Lower lobe of right lung (tissue), 2 donors: Measurements from ENCODE around the gene PSMC3. TPM values are rescaled to one million over a fixed set of nuclear protein-coding genes. Genes with fewer than 3 reads are reported as not detected.

ENCODE experiments used
- ATAC-seq, 2 donors: fragments of 200-7000 bp; cut with Tn5 transposase; one replicate each; pipeline ENCODE4 v1.9.1; 2020 to 2022; ENCODE audit warnings: mild to moderate bottlenecking in 2 of 2, moderate library complexity in 2 of 2
- DNase-seq: peaks from one replicate; pipeline ENCODE4 v3.0.0-alpha.2; 2020
- H3K27ac ChIP-seq: fragments of 200-600 bp; one replicate; pipeline ENCODE4 v1.8.0; 2022
- H3K27me3 ChIP-seq: fragments of 200-600 bp; one replicate; pipeline ENCODE4 v1.8.0; 2022; ENCODE audit warnings: low read depth
- H3K36me3 ChIP-seq: fragments of 200-600 bp; one replicate; pipeline ENCODE4 v1.8.0; 2022; ENCODE audit warnings: mild to moderate bottlenecking
- H3K4me1 ChIP-seq: fragments of 200-600 bp; one replicate; pipeline ENCODE4 v1.8.0; 2022
- H3K4me3 ChIP-seq: fragments of 200-600 bp; one replicate; pipeline ENCODE4 v1.8.0; 2022; ENCODE audit warnings: mild to moderate bottlenecking
- H3K9me3 ChIP-seq: fragments of 200-600 bp; one replicate; pipeline ENCODE4 v1.8.0; 2022
- CTCF ChIP-seq: fragments of 200-600 bp; IDR thresholded peaks from one replicate; pipeline ENCODE4 v1.8.0; 2022; ENCODE audit warnings: antibody characterized with exemption, mild to moderate bottlenecking
- intact Hi-C: fragments of 100-400 bp; cut with DNase I; formaldehyde crosslinking; loops from one replicate; pipeline ENCODE4 v1.11.0; 2022
- total RNA-seq: library from RNA; stranded (reverse); fragmentation: NEBNext Ultra II Directional; extraction: Animal tissue kit (Norgen Biotek cat#: 25700); gene quantifications from one replicate; pipeline ENCODE4 v1.2.1, GENCODE V29; 2021
- donor health status: DM: no; HTN: yes; CAD: no; lungs with severe emphysema.

PSMC3 gene
- total RNA-seq, 1 donor from 2014 or later = 77.1 TPM

DNA sequence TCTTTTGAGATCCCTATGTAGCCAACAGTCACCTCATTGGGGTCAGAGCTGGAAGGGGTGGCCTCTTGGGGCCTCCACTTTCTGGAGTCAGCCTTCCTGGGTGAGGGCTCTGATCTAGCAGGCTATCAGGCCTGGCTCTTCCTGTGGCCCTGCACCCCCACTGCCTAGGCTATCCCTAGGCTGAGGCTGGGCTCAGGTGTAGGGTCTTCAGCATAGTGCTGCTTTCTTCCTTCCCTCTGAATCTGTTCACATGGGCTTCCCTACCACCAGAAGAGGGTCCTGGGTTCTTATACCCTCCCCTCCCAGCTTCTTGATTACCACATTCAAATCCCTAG, 47.4 kb downstream of the PSMC3 start:
- TF ChIP-seq CTCF = no peak
- DNase-seq (peak; percentile 32), ATAC-seq (no peak)
- Histone ChIP-seq H3K4me1 (peaks cover 16% of the 10 kb centered on the region), H3K27ac (peak overlapping the region; percentile 83), H3K36me3 (no peaks in the 10 kb centered on the region), H3K27me3 (no peaks in the 10 kb centered on the region), H3K4me3 (peak overlapping the region; percentile 58), H3K9me3 (no peaks in the 10 kb centered on the region)
- intact Hi-C loops = no loop called here

DNA sequence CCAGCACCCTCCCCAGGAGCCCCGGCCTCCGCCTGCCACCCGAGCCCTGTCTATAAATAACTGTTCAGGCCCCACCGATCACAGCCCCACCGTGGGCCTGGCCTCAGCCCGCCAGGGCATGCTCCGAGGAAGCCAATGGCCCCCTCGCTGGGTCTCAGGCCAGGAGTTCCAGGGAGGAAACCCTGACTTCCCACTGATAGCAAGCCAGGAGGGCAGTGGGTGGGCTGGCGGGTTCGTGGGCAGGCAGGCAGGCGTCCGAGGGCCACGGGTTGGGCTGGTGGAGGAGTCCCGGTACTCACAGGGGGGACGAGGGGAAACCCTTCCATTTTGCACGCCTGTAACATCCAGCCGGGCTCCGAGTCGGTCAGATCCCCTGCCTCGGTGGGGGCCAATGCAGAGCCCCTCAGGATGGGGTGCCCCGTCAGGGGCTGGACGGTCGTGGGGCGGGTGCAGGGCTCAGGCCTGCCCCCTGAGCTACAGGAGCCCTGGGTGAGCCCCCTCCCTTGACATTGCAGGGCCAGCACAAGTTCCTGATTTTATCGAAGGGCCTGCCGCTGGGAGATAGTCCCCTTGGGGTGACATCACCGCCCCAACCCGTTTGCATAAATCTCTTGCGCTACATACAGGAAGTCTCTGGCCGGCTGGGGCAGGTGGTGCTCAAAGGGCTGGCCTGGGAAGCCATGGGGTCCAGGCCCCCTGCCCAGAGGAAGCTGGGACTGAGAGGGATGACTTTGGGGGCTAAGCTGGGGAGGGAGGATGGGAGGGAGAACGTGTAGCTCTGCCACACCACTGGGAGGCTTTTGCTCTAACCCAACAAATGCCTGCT, 48.0 kb downstream of the PSMC3 start, which contains the start of gene SPI1:
Gene SPI1, minus strand, starts transcription at position 538 of the 826 bp plus-strand sequence. Its CDS starts 194 bp downstream, at position 344.
- Histone ChIP-seq H3K4me1 (peaks cover 21% of the 10 kb centered on the region), H3K4me3 (peak within 1 kb of the TSS; percentile 58), H3K9me3 (no peaks in the 10 kb centered on the region), H3K27me3 (no peaks in the 10 kb centered on the region), H3K36me3 (no peaks in the 10 kb centered on the region), H3K27ac (peak within 1 kb of the TSS; percentile 83)
- ATAC-seq (peak; percentile 51 to 76), DNase-seq (peak; percentile 91)
- TF ChIP-seq CTCF = no peak
- intact Hi-C loops = no loop called here

- no peak for TF ChIP-seq CTCF
- Histone ChIP-seq H3K4me1 (peaks cover 17% of the 10 kb centered on the region), H3K9me3 (no peaks in the 10 kb centered on the region), H3K36me3 (peaks cover 3% of the 10 kb centered on the region), H3K27me3 (no peaks in the 10 kb centered on the region), H3K4me3 (peak overlapping the region; percentile 58), H3K27ac (peak overlapping the region; percentile 83)
- ATAC-seq (peak; percentile 35 to 42), DNase-seq (no peak)
- intact Hi-C loops = no loop called here
Observed at GRCh38 chr11:47377571-47378009, 48.6 kb downstream of the PSMC3 start.

DNA sequence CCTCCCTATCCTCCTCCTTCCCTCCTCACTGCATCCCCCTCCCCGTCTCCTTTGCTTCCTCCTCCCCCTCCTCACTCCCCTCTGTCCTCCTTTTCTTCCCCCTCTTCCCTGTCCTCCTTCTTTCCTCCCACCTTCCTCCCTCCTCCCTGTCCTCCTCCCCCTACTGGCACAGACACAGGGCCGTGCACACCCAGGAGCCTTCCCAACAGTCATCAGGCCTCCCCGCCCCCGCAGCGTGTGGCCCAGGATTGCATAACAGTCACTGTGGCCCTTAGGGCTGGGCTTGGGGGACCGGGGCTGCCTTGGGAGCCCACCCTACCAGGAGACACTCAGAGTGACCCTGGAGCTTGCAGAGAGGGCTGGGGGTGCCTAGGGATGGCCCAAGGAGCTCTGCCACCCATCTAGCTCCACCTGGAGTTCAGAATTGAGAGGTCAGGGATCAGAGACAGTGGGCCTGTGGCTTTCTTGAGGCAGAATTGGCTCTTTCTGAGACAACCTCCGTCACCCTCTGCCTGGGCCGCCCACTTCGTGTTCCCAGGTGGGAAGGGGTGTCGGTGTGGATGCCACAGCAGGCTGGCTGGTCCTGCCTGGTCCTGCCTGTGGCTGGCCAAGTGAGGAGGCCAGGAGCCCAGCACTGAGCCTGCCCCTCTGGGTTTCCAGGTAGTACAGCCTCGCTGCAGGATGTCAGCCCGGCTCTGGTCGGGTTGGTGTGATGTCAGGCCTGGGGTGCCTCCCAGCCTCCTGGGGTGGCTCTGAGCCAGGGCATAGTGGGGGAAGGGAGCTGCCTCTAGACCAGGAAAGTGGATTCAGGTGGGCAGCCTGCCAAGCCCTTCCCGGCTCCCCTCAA, 49.5 kb downstream of the PSMC3 start:
- no peak for TF ChIP-seq CTCF

DNA sequence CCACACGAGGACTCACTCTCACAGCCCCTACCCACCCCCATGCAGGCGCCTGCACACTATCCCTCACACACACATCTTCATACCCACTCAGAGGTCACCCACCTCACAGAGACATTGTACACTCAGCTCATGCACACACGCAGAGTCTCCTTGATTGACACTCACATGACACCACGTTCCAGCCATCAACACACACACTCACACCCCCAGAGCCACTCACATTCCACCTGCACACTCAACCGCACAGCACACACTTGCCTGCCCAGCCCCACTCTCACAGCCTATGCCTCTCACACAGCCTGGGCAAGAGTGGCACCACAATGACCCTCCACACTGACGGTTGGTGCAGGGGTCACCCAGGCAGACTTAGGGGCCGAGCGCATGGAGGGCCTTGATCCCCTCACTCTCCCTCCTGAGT, 50.1 kb downstream of the PSMC3 start:
- H3K4me3 ChIP-seq = peak overlapping the region; percentile 58
- H3K36me3 ChIP-seq = peaks cover 9% of the 10 kb centered on the region
- DNase-seq (no peak), ATAC-seq (no peak)
- H3K9me3 ChIP-seq = no peaks in the 10 kb centered on the region
- peak overlapping the region; percentile 83 for H3K27ac ChIP-seq
- intact Hi-C loops = no loop called here
- peaks cover 14% of the 10 kb centered on the region for H3K4me1 ChIP-seq
- no peak for TF ChIP-seq CTCF
- no peaks in the 10 kb centered on the region for H3K27me3 ChIP-seq

More for the DNA sequence above, 49.5 kb downstream of the PSMC3 start:
- Histone ChIP-seq H3K27ac (peak overlapping the region; percentile 83), H3K9me3 (no peaks in the 10 kb centered on the region), H3K4me1 (peaks cover 14% of the 10 kb centered on the region), H3K27me3 (no peaks in the 10 kb centered on the region), H3K36me3 (peaks cover 9% of the 10 kb centered on the region), H3K4me3 (peak overlapping the region; percentile 58)
- DNase-seq = peak; percentile 87
- peak; percentile 59 to 68 for ATAC-seq
- intact Hi-C loops = no loop called here
